Measurements from ENCODE around the gene SLC15A1.

DNA sequence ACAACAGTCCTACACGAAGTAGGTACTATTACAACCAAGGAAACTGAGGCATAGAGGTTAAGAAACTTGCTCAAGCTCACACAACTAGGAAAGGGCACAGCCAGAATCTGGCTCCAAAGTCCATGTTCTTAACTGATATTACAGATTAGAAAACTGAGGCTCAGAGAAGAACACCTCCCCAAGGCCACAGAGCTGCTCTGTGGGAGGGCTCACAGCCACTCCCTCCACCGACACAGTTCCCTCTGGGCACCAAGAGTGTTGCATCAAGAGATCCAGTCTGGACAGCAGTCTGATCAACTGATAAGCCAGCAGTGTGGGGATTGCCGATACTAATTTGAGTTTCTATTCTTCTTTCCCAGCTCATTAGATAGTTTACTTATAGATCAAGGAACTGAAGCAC is 29.5 kb downstream of the SLC15A1 start:
- TF ChIP-seq, protein P1, sequence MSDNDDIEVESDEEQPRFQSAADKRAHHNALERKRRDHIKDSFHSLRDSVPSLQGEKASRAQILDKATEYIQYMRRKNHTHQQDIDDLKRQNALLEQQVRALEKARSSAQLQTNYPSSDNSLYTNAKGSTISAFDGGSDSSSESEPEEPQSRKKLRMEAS (IDR thresholded peaks at IDR 0.05), result no peak
- TF ChIP-seq, protein P2, sequence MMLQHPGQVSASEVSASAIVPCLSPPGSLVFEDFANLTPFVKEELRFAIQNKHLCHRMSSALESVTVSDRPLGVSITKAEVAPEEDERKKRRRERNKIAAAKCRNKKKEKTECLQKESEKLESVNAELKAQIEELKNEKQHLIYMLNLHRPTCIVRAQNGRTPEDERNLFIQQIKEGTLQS (IDR thresholded peaks at IDR 0.05), result no peak
- TF ChIP-seq RAD21 (IDR thresholded peaks at IDR 0.05; ENCODE audit: low read depth), result no peak
- no peak for TF ChIP-seq EZH2phosphoT487 (IDR thresholded peaks at IDR 0.05; ENCODE audit: borderline replicate concordance)
- TF ChIP-seq, protein P3, sequence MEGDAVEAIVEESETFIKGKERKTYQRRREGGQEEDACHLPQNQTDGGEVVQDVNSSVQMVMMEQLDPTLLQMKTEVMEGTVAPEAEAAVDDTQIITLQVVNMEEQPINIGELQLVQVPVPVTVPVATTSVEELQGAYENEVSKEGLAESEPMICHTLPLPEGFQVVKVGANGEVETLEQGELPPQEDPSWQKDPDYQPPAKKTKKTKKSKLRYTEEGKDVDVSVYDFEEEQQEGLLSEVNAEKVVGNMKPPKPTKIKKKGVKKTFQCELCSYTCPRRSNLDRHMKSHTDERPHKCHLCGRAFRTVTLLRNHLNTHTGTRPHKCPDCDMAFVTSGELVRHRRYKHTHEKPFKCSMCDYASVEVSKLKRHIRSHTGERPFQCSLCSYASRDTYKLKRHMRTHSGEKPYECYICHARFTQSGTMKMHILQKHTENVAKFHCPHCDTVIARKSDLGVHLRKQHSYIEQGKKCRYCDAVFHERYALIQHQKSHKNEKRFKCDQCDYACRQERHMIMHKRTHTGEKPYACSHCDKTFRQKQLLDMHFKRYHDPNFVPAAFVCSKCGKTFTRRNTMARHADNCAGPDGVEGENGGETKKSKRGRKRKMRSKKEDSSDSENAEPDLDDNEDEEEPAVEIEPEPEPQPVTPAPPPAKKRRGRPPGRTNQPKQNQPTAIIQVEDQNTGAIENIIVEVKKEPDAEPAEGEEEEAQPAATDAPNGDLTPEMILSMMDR (IDR thresholded peaks at IDR 0.05 in 2 of 3, conservative IDR thresholded peaks at IDR 0.05 in 1 of 3; ENCODE audit: borderline replicate concordance in 1 of 3, insufficient read depth in 1 of 3, low read depth in 2 of 3, low read length in 2 of 3), result no peak
- no peak for TF ChIP-seq JUND (IDR thresholded peaks at IDR 0.05)
- no peak for TF ChIP-seq POLR2A (IDR thresholded peaks at IDR 0.05; ENCODE audit: borderline replicate concordance, extremely low read depth, insufficient read depth, insufficient read length)
- no peak for TF ChIP-seq POLR2AphosphoS5 (IDR thresholded peaks at IDR 0.05; ENCODE audit: low read depth, low read length)
- no peak for TF ChIP-seq SIN3A (IDR thresholded peaks at IDR 0.05; ENCODE audit: low read depth)
- TF ChIP-seq SP1 (IDR thresholded peaks at IDR 0.05; ENCODE audit: low read depth), result no peak
- TF ChIP-seq YY1 (IDR thresholded peaks at IDR 0.05; ENCODE audit: extremely low read depth, insufficient replicate concordance, low read depth, low read length), result no peak
- no peak for TF ChIP-seq EGR1 (IDR thresholded peaks at IDR 0.05; ENCODE audit: low read depth)
- TF ChIP-seq EZH2 (IDR thresholded peaks at IDR 0.05), result no peak

All from HCT116 (cell line).